ENCODE data around the gene VPS13A.

- TF ChIP-seq, protein P1, sequence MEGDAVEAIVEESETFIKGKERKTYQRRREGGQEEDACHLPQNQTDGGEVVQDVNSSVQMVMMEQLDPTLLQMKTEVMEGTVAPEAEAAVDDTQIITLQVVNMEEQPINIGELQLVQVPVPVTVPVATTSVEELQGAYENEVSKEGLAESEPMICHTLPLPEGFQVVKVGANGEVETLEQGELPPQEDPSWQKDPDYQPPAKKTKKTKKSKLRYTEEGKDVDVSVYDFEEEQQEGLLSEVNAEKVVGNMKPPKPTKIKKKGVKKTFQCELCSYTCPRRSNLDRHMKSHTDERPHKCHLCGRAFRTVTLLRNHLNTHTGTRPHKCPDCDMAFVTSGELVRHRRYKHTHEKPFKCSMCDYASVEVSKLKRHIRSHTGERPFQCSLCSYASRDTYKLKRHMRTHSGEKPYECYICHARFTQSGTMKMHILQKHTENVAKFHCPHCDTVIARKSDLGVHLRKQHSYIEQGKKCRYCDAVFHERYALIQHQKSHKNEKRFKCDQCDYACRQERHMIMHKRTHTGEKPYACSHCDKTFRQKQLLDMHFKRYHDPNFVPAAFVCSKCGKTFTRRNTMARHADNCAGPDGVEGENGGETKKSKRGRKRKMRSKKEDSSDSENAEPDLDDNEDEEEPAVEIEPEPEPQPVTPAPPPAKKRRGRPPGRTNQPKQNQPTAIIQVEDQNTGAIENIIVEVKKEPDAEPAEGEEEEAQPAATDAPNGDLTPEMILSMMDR (IDR thresholded peaks at IDR 0.05): no peak
- TF ChIP-seq POLR2A (IDR thresholded peaks at IDR 0.05) (no peak), EP300 (IDR thresholded peaks at IDR 0.05) (no peak), POLR2AphosphoS5 (IDR thresholded peaks at IDR 0.05) (no peak)
Observed at GRCh38 chr9:77133011-77133410, 44.3 kb upstream of the VPS13A start.
